ENCODE measurements around the gene DNAH11. TPM values are rescaled to one million over a fixed set of nuclear protein-coding genes. Genes with fewer than 3 reads are reported as not detected.
A peak's percentile ranks its signal among the peaks of the same experiment; 100 is the strongest.

The DNAH11 gene
- total and polyA plus RNA-seq, 8 donors = 0.46 to 3.8 (median 1.1) TPM

DNA sequence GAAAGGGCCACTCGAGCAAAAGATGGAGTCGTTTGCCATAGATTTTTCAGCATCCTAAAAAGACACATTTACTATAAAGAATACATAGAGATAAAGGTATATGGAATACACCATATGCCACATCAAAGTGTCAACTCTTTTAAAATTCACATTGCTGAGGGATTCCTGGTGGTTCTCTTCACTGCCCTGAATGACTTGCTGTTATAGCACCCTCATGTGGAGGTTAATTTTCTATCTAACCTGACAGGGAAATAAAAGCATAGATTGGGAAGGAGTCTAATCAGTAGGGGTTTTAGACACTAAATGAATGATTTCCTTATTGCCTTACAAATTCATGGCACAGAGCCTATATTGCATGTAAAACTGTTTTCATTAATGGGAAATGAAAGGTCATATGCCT, 25.9 kb downstream of the DNAH11 start:
- TF ChIP-seq, protein P1, sequence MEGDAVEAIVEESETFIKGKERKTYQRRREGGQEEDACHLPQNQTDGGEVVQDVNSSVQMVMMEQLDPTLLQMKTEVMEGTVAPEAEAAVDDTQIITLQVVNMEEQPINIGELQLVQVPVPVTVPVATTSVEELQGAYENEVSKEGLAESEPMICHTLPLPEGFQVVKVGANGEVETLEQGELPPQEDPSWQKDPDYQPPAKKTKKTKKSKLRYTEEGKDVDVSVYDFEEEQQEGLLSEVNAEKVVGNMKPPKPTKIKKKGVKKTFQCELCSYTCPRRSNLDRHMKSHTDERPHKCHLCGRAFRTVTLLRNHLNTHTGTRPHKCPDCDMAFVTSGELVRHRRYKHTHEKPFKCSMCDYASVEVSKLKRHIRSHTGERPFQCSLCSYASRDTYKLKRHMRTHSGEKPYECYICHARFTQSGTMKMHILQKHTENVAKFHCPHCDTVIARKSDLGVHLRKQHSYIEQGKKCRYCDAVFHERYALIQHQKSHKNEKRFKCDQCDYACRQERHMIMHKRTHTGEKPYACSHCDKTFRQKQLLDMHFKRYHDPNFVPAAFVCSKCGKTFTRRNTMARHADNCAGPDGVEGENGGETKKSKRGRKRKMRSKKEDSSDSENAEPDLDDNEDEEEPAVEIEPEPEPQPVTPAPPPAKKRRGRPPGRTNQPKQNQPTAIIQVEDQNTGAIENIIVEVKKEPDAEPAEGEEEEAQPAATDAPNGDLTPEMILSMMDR (IDR thresholded peaks at IDR 0.05) = no peak
- Histone ChIP-seq H3K27me3 (no peaks in the 10 kb centered on the region), H3K36me3 (no peaks in the 10 kb centered on the region), H3K9me3 (no peaks in the 10 kb centered on the region), H3K27ac (no peak overlapping the region), H3K4me1 (peaks cover 0 to 15% (median 10%) of the 10 kb centered on the region in 3 donors), H3K4me3 (no peak overlapping the region)
- DNase-seq = no peak
- ATAC-seq = peak in 2 of 4 donors; percentile 40 to 56
- no peak for FAIRE-seq
- intact Hi-C loops (cut with DNase I) = no loop called here
- WGBS, 2 donors = 72 to 77% methylated on average over 2 of the region's 2 CpGs

DNA sequence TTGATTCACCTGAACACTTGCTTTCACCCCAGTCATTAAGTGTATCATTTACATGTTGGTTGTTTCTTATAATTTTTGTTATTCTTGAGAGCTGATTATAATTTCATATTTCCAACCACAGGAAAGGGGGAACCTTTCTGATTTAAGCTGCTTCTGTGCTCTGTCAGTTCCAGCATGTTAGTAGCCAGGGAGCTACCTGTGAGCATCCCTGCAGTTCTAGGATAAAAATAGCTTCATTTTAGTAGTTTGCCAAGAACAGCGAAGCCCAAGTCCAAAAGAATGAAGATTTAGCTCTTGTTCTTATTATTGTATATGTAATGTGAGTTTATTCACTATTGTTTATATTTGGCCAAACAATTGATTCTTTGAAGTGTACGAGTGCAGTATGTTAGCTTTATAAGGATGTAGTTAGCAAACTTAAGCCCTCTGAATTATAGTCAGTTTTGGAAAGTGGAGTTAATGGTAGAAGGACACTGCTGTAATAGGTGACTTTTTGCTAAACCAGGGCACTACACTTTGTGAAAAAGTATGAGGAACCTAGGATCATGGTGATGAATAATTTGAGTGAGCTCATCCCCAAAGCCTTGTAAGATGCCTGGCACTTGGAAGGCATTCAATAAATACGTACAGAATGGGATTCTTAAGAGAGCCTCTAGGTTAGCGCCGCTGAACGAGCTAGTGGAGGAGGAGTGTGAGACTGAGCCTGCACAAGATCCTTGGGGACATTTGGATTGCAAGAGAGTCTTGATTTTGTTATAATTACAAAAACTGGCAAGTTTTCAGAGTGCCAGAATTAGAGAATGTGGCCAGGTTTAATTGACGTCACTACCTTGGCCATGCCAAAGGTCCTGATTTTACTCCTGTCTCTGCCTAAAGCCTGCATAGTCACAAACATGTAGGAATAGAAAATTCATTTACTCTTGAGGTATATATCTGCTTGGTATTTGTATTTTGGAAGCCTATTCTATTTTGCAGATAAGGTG, 29.8 kb downstream of the DNAH11 start:
- TF ChIP-seq, protein P1 (IDR thresholded peaks at IDR 0.05) = no peak
- Histone ChIP-seq H3K4me3 (no peak overlapping the region), H3K4me1 (no peaks in the 10 kb centered on the region), H3K27ac (no peak overlapping the region), H3K9me3 (no peaks in the 10 kb centered on the region), H3K36me3 (no peaks in the 10 kb centered on the region), H3K27me3 (no peaks in the 10 kb centered on the region)
- DNase-seq (no peak), ATAC-seq (no peak), FAIRE-seq (no peak)
- intact Hi-C loops (cut with DNase I) = no loop called here
- WGBS, 2 donors = 76 to 81% methylated on average over 7 of the region's 7 CpGs

DNA sequence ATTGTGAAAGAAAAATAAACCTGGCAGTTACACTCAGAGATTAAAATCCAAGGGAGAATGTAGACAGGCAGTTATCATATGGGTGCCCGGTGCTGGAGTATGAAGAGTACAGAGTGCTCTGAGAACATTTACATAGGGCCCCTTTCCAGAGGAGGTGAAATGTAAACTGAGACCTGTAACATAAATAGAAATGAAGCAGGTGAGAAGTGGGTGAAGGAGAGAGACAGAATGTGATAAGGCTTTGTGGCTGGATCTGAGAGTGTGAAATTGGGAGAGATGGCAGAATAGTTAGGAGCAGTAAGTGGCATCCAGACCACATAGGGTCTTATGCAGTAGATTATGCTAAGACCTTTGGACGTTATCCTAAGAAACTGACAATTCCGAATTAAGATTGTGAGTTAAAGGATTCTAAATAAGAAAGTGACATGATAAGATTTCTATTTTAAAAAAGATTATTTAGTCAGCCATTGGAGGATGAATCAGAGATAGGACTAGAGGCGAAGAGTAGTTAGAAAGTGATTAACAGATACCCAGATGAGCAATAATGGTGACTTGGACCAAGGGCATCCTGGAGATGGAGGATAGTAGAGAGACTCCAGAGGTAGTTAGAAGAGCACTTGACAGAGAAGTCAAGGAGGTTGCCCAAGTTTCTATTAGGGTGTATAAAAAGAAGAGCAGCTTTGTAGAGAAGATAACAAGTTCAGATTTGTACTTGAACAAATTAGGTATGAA, 36.7 kb downstream of the DNAH11 start:
- H3K4me1 ChIP-seq = peaks cover 0 to 10% (median 8%) of the 10 kb centered on the region in 3 donors
- 70 to 76% methylated on average over 4 of the region's 4 CpGs for WGBS, 2 donors
- no peak for FAIRE-seq
- intact Hi-C loops (cut with DNase I) = no loop called here
- H3K9me3 ChIP-seq = no peaks in the 10 kb centered on the region
- TF ChIP-seq, protein P1 (IDR thresholded peaks at IDR 0.05) = no peak
- H3K27ac ChIP-seq = peak overlapping the region in 2 of 4 donors; percentile 37 to 61
- DNase-seq = no peak
- peak in 1 of 4 donors; percentile 13 for ATAC-seq
- H3K27me3 ChIP-seq = no peaks in the 10 kb centered on the region
- no peaks in the 10 kb centered on the region for H3K36me3 ChIP-seq
- no peak overlapping the region for H3K4me3 ChIP-seq

DNA sequence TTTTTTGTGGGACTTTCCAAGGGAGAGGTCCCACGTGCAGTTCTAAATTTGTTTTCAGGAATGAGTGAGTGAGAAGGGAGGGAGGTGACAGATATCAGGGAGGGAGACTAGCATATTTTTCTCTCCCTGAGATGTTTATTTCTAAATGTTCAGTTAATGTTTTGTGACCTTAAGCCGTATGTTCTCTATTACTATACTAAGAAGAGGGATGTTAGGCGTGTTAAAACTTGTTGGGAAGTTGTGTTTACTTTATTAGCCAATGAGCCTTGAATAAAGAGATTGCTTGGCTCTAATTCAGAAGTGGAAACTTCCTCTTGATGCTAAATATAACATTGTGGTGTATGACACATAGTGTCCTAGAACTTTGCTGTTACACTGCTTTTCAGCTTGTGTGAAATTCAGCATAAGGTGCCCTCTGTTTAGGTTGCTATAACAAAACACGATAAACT, 37.3 kb downstream of the DNAH11 start:
- DNase-seq (no peak), FAIRE-seq (no peak), ATAC-seq (peak; percentile 92 to 97 (median 94))
- TF ChIP-seq, protein P1 (IDR thresholded peaks at IDR 0.05) = no peak
- Histone ChIP-seq H3K9me3 (no peaks in the 10 kb centered on the region), H3K27ac (peak overlapping the region in 3 of 4 donors; percentile 61 to 67 (median 63)), H3K4me3 (no peak overlapping the region), H3K27me3 (no peaks in the 10 kb centered on the region), H3K36me3 (no peaks in the 10 kb centered on the region), H3K4me1 (peaks cover 0 to 10% (median 8%) of the 10 kb centered on the region in 3 donors)
- intact Hi-C loops (cut with DNase I) = no loop called here
- 14 to 23% methylated on average over 4 of the region's 4 CpGs for whole genome bisulfite sequencing, 2 donors

Measured in pancreas (tissue), 10 donors.